ENCODE data around the gene GPC6.

GPC6 gene

GRCh38 chr13:93368718-93369117, 142.1 kb downstream of the GPC6 start:
- DNase-seq (ENCODE audit: low read depth in 2 of 2), result no peak

DNA sequence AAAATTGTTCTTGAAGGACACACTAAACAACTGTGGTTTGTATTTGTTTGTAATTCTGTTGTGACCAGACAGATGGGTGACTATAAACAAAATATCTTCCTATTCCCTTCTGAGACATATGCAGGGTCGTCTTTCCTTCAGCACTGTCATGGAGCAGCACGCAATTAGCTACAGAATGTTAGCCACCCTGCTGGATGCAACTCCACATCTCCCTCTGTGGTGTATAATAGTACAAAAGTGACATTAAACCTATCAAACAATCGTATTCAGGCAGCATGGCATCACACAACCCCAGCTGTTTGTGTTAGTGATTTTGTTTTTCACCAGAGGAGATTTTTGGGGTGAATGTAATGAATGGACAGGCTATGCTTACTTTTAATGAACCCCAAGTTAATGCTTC, 146.2 kb downstream of the GPC6 start:
- DNase-seq (ENCODE audit: low read depth in 2 of 2), result no peak

DNA sequence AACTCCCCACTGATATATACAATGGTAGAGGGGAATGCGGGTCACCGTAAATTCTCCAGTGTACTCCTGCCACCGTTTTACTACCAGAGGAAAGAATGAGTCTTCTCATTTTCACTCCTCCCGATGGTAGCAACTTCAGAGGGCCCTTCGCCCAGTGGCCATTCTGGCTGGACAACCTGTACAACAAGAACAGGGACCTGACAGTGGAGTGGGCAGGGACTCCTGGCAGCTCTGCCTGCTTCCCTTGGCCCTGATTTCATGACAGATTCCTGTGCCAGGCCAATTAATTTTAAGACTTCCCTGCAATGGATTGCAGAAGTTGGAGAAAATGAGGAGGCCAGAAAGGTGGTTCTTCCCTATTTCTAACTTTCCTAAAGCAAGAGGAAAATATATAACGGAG, 148.9 kb downstream of the GPC6 start:
- no peak for DNase-seq (ENCODE audit: low read depth in 2 of 2)

DNA sequence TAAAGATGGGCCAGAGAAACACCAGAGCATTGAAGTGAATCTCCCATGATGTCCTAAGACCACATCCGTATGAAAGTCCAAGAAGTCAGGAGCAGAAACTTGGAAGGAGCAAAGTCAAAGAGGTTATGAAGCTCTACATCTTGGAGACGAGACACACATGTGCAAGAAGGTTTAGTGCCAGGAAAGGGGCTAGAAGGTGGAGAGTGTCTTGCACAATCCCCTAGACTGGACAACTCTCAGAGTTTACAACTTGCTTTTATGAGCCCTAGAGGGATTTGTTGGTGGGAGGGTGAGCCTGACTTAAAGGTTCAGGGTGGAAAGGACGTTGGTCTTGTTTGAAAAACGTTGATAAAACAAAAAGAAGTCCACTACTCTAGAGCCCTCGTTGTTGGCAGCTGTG, 150.6 kb downstream of the GPC6 start:
- DNase-seq (ENCODE audit: low read depth in 2 of 2), result no peak

DNA sequence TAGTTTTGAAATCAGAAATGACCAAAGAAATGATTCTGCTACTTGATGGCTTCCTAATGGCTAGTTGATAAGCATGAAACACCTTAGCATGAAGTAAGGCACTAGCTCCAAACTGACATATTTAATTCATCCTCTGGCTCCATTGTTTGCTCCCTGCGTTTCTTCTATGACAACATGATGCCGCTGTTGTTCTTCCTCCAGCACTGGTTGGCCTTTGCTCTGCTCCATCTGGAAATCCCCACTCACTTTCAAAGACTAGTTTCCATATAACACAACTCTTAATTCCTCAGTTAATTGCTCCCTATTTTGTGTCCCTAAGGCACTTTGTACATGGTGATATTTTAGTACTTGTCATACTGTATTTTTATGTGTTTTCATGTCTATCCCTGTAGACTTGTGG, 151.6 kb downstream of the GPC6 start:
- no peak for DNase-seq (ENCODE audit: low read depth in 2 of 2)

DNA sequence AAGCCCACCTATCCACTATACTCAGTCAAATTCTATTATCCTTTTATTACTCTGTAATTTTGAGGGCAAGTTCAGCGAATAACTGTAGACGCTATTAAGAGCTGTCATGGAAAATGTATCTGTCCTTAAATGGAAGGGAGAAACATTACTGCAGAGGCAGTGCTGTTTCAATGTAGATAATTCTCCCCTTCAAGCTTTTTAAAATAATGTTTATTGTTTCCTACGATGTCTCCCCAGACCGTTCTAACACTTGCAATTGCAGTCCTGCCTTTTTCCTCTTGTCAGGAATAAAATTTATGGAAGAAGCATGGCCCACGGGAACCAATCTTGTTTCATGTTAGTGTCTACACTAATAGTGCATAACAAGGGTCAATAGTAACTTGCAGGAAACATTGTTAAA, 159.5 kb downstream of the GPC6 start:
- DNase-seq (ENCODE audit: low read depth in 2 of 2), result no peak

- DNase-seq (ENCODE audit: low read depth in 2 of 2), result peak in 1 of 2 experiments; percentile 21
These were observed 162.1 kb downstream of the GPC6 start for GRCh38 chr13:93388701-93389100.

DNA sequence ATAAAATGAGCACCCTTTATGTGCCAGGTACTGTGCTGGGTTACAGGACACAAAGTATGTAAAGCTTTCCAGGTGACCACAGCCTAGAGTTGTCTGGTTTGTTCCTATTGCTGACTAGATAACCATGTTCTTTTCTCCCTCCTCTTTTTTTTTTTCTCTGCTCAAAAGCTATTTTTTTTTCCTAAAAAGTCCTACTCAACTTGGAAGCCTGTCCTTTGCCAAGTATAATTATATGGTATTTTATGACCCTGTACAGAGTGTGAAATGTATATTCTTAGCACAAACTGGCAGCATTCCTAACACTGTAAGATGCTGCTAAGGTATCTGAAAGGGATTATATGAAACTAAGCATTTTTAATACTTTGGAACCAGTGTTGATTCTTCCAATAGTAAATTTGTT, 171.0 kb downstream of the GPC6 start:
- DNase-seq (ENCODE audit: low read depth in 2 of 2), result no peak

- DNase-seq (ENCODE audit: low read depth in 2 of 2), result peak; percentile 19 to 24
These were observed 171.8 kb downstream of the GPC6 start for GRCh38 chr13:93398167-93399035.

GRCh38 chr13:93399212-93399611, 172.6 kb downstream of the GPC6 start:
- DNase-seq (ENCODE audit: low read depth in 2 of 2), result no peak

DNA sequence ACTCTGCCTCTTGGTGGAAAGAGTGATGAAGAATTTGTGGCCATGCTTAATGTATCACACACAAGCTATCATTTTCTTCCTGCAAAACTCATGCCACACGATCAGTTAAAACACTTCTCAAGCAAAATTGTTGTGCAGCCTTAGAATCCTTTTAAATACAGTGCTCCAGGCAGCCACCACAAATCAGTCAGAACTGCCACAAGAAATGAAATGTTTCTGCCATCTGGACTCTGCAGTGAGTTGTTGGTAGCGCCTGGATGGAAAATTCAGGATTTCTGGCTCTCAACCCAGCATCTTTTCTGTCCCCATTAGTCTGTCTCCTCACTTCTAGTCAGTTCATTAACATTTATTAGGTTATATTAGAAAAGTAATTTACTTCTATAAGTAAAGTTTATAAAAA, 179.5 kb downstream of the GPC6 start:
- no peak for DNase-seq (ENCODE audit: low read depth in 2 of 2)

DNA sequence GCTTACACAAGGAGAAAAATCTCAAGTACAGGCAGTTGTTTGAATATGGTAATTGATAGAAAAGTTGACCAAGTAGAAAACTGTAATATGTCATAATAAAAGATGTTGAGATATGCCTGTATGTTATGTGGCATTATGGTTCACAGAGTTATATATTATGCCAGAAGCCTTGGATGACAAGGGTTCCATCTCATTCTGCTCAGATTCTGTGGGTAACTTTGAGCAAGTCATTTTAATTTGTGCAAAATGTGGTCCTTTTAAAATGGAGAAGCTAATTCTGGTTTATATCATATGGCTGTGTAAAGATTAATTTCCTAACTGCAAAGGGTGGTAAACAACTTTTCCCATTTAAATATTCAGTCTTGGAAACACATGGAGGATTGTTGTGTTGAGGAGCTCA, 180.9 kb downstream of the GPC6 start:
- DNase-seq (ENCODE audit: low read depth in 2 of 2), result no peak

DNA sequence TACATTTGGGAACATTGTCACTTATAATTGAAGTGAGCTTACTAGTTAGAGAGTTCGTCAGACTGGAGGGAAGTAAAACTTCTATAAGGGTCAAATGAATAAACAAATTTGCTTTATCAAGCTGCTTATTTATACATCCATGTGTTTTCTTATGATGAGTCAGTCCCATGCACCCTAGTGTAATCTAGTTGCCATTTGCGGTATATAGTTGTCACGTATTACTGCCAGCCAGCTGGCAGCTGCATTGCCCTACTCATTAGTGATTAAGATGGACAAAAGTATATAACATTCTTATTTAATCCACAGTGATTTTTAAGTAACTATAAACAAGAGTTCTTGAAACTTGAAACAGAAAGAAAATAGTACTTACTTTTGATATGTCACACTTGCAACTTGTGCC, 182.4 kb downstream of the GPC6 start:
- no peak for DNase-seq (ENCODE audit: low read depth in 2 of 2)

DNA sequence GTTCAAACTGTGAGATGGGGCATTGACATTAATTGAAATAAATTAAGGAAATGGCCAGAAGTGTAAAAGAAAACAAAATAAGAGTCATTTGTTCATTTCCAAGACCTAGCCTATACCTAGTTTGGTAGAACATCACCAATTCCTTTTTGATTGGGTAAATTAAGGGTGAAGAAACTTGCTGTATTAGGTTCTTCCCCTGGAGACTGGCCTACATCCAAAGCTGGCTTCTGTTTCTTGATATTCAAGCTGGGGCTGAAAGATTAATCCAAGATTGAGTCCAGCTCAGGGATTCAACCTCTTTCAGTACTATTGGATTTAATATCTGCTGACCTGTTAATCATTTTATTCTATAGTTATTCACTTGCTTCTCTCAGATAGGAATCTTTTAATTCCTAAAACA, 183.2 kb downstream of the GPC6 start:
- DNase-seq (ENCODE audit: low read depth in 2 of 2), result no peak

- DNase-seq (ENCODE audit: low read depth in 2 of 2), result no peak
These were observed 184.6 kb downstream of the GPC6 start for GRCh38 chr13:93411186-93411680.

DNA sequence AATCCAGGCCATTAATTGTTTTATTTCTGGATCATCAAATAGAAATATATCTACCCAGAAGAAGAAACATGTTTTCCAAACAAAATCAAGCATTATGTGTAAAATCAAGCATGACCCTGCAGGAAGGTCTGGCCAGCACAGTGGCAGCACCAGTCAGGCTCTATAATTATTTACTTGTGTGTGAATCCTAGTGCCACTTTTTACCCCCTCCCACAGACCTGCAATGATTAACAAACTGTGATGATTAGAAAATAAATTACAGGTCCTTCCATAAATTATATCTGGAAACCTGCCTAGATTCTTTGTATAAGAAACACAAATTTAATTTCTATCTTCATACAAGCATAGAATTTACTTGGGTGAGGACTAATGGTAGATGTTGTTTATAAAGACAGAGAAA, 186.1 kb downstream of the GPC6 start:
- no peak for DNase-seq (ENCODE audit: low read depth in 2 of 2)

GRCh38 chr13:93413972-93414717, 187.5 kb downstream of the GPC6 start:
- no peak for DNase-seq (ENCODE audit: low read depth in 2 of 2)

GRCh38 chr13:93416736-93417355, 190.2 kb downstream of the GPC6 start:
- no peak for DNase-seq (ENCODE audit: low read depth in 2 of 2)

GRCh38 chr13:93418398-93418797, 191.8 kb downstream of the GPC6 start:
- DNase-seq (ENCODE audit: low read depth in 2 of 2), result no peak

- DNase-seq (ENCODE audit: low read depth in 2 of 2), result no peak
These were observed 193.6 kb downstream of the GPC6 start for GRCh38 chr13:93420206-93420605.

- DNase-seq (ENCODE audit: low read depth in 2 of 2), result no peak
These were observed 194.3 kb downstream of the GPC6 start for GRCh38 chr13:93420887-93421286.

GRCh38 chr13:93422980-93423543, 196.5 kb downstream of the GPC6 start:
- DNase-seq (ENCODE audit: low read depth in 2 of 2), result no peak
